Measurements from ENCODE around the gene NAB2.

Gene NAB2

GRCh38 chr12:57094208-57095160, 5.6 kb downstream of the NAB2 start:
- DNase-seq = no peak

- DNase-seq = no peak
These were observed 6.5 kb downstream of the NAB2 start for GRCh38 chr12:57095440-57095839.

DNA sequence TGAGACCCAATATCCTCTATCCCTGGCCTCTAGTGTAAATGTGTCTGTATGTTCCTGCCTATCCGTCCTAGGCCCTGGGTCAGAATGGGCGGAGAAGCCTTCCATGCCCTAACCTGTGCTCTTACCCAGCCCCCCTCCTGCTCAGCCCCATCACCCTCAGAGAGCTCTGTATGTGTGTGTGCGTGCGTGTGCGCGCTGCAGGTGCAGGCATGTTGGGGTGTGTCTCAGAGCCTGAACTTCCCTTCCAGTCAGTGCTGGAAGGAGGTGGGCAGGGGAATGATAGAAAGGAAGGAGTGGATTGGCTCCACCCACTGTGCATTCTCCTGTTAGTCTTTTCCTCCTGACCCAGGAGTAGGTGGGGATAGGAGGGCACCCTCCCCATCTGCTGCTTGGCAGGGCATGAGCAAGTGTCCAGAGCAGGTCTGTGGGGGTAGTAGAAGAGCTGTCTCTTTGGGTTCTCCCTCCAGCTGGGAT, 7.2 kb downstream of the NAB2 start:
- DNase-seq = no peak

DNA sequence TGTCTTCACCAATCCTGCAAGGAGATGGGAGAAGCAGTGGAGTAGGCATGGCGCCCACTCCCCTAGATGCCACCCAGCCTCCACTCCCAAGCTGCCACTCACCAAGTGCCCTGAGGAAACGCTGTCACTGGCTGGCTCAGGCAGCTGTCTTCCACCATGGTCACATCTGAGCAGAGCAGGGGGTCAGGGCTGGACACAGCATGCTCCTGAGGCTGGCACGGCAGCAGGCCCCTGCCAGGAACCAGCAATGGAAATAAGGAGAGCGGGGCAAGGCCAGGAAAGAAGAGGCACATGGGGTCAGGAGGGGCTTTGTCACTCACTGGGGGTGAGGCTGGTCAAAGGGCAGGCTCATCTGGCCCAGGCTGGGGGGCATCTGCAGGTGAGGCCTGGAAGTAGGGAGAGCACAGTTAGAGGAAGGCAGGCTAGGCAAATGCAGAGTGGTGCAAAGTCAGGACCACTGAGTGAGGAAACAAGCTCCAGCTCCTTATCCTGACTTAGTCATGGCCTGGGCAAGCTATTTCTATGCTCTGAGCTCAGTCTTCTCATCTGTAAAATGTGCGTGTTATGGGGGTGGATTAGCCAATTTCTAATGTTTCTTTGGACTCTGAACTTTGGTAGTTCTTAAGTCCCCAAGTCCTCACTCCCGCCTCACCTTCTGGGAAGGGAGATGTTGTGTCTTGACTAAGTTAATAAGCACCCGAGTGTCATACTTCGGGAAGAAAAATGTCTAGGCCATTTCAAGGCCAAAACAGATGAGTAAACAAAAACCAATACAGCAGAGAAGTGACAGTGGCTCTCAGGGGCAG, 8.0 kb downstream of the NAB2 start:
- DNase-seq = no peak

DNA sequence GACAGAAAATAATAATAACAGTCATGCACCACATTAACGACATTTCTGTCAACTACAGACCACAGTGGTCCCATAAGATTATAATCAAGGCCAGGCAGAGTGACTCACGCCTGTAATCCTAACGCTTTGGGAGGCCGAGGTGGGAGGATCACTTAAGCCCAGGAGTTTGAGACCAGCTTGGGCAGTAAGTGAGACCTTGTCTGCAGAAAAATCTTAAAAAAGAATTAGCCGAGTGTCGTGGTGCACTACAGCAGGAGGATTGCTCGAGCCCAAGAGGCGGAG, 8.6 kb downstream of the NAB2 start:
- no peak for DNase-seq

GRCh38 chr12:57098546-57098945, 9.6 kb downstream of the NAB2 start:
- DNase-seq = no peak

DNA sequence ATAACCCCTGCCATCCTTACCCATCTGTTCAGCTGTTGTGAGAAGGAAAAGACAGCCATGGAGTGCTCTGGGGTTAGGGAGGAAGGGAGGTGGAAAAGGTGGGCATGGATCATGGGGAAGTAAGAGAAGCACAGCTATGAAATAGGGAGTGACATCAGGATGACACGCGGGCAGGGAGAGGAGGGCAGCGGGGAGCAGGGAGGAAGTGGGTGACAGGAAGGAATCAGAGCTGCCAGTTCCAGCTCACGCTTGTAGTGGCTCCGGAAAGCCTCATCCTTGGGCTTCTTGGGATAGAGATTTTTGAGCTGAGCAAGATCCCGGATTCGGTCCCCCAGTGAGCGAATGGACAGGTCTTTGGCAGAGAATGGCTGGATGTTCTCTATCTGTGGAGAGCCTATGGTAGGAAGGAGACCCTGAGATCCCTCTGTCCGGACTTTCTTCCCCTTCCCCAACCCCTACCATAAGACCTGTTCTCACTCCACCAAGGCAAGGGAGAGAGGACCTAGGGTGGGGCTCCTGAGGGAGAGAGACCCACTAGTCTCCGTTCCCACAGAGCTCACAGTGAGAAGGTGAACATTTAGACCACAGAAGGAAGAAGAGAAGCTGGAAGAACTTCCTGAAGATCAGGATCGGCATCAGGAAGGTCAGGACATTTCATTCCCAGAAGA, 10.3 kb downstream of the NAB2 start:
- DNase-seq = no peak

DNA sequence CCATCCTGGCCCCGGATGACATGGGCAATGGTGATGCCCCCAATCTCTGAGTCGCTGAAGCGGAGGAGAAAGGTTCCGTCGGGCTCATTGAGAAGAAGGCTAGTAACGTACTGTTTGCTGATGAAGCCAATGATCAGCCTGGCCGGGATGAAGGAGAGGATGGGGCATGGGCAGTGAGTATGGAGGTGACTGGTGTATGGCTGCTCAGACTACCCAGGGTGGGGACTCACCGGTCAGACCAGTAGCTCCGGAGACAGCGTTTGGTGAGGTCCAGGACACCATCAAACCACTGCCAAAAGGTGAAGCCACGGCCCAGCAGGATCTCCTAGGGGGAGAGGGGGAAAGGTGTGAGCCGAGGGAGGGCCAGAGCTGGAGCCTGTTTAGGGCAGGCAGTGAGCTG, 10.9 kb downstream of the NAB2 start:
- no peak for DNase-seq

DNA sequence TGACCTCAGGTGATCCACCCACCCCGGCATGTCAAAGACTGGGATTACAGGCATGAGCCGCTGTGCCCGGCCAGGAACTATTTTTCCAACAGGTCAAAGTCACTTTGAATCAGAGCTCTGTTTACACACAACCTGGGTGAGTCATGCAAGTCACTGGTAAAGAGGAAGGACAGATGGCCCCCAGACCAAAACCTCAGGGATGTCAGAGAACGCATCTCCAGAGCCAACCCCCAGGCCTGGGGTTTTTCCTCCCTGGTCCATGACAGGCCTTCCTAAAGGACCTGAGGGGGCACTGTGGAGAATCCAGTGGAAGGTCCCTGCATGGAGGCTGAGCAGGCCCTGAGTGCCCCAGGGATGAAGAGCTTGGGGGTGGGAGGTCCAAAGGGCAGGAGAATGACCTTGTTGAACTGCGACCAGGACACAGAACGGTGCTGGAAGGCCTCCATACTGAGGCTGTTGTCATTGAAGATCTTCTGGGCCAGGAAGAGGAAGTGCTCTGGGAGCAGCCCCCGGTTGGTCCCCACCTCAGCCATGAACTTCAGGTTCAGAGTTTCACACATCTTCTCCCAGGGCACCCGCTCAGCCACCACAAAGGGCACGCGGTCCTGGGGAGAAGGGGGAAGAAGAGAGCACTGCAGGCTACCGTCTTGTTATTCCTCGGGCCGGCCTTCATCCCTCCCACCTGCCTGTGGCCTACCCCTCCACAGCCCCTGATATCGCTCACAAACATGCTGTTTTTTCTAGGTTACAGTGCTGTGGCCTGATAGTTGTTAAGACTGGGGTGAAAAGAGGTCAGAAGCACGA, 13.2 kb downstream of the NAB2 start:
- DNase-seq = no peak

- DNase-seq = no peak
These were observed 14.9 kb downstream of the NAB2 start for GRCh38 chr12:57103856-57104255.

GRCh38 chr12:57104292-57104910, 15.5 kb downstream of the NAB2 start:
- no peak for DNase-seq

DNA sequence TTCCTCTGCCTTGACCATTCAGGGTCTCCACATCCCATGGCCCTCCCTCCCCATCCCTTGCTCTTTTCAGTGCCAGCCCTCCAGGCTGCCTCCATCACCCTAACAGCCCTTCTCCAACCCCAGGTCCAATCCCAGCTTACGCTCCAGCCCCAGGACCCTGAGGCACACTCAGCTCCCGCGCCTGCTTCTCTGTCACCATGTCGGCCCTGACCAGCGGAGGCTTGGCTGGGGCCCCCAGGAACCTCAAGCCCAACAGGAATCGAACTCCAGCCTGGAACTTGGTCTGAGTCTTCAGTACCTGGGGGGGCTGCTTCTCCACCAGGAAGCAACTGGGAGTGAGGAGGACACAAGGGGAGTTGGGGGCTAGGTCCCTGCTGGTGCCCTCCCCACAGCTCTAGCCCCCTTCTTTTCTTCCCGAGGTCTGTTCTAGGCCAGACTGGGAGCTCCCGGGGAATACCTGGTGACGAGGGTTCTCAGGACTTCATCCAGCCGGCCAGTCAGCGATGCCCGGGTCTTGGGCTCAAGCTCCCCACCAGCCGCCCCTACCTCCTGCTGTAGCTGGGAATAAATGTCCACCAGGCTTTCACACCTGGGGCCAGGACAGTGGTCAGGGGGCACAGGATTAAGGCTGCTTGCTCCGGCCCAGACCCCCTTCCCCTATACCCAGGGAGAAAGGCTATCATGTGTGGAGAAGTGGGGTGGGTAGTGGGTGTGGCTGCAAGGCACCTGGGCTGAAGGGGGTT, 16.3 kb downstream of the NAB2 start:
- DNase-seq = no peak

DNA sequence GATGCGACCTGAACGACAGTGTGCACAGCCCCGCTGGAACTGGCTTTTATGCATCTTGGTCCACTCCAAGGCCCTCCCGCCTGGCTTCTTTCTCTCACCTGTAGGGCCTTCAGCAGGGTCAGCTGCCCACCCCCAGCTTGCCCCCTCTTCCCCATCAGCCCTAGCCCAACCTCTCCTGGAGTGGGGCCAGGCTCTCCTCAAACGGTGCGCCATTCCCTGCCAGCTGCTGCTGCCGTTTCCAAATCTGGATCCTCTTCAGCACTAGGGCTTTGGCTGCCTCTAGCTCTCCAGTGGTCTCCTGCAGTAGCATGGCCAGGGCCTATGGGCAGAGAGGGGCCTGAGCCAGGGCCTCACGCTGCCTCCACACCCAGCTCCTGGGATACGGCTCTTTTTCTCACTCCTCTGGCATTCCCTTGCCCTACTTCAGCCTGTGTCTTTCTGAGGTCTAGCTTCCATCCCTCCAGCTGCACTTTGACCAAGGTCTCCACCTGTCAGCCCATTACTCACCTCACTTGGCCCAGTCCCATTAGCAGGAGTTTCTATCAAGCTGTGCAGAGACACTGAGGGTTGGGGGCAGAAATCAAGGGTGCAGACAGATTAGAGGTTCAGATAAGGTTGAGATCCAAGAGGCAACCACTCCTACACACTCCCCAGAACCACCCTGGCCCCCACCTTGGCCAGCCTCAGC, 17.3 kb downstream of the NAB2 start:
- no peak for DNase-seq

DNA sequence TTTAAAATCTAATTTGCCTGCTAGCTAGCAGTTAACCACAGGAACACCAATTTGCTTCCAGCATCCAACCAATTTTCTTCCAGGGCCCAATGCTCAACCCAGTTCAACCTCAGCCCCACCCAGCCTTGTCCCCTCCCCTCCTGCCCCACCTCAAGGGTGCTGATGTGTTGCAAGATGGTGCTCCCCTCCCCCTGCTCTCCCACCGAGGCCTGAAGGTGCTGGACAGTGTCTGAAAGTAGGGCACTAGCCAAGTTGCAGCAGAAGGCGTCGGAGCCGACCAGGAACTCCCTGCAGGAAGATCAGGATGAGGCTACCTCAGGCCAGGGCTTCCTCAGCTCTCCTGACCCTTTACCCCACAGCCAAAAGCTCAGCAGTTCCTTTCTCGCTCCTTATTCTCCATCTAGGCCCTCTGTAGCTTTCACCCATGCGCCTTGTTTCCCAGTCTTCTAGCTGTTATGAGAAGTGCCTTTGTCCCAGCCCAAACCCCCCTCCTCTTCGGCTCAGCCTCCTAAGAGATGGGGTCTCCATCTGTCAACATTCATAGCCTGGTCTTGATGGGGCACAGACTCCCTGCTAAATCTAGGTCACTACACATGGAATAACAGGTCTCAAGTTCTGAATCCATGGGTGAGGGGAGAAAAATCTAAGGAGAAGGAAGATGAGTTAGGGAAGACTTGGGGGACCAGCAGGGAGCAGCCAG, 18.7 kb downstream of the NAB2 start:
- DNase-seq = no peak

DNA sequence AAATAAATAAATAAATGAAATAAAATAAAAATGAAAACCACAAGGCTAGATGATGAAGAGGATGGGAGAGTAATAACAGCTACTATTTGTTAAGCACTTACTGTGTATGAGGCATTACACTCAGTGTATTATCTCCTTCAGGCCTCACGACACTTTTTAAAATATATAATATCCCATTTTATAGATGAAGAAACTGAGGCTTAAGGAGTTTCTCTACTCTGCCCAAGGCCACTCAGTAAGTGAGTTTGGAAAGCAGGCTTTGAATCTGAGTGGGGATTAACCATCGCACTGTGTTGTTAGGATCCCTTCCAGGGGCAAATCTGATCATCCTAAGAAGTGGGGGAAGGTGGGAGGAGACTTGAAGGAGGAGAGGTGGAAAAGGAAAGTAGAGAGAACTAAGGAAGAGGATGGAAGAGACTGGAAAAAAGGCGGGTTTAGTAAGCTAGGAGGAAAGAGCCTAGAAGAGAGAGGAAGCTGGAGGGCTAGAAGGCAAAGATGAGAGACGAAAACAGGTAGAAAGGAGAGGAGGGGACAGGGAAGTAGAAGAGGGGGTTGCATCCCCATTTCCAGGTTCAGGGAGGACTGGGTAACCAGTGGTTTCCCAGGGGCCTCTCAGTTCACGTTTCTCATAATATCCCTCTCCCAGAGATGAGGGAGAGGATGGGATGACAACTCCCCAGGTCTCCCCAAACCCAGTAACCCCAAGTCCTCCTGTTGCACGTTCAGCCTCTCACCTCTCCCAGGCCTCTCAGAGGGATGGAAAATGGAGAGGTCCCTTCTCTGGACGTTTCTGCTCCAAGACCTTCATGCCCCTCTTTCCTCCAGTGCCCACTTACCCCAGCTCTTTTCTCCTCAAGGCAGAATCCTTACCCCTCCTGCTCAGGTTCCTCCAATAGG, 20.5 kb downstream of the NAB2 start:
- no peak for DNase-seq

DNA sequence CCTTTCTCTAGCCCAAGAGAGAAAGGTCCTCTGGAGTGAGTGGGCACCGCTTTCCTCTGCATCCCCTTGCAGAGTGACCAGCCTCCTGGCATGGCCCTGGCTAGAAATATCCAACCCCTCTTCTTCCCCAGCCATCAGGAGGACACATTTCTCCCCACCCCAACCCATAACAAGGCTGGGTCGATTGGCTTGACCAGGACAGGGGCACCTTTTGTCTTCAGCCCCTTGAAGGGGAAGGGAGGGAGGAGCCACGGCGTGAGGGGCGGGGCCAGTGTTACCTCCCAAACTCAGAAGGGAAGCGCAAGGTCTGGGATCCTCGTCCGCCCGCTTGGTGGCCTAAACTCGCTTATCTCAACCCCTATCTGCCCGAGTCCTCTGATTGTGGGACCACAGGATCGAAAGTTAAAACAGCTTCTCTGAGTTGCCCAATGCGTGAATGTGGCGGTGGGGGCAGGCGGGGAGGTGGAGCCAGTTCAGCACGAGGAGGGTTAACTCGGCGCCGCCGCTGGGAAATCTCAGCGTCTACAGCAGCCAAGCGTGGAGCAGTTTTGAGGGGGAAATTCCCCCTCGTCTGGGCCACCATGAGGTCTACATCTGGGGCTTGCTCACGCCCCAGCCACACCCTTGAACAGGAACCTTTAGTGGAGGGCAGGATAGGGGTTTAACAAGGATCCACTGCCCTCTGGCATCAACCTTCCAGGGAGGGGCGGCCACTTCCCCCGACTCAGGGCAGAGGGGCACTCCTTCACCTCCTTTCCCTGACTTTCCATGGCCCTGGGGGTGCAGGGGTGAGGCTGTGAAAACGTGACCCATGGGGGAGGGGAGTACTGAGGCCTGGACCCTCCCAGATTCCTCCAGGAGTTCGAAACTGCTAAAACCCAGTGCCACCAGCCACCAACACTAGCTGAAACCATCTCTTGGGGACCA, 21.5 kb downstream of the NAB2 start:
- peak; percentile 73 for DNase-seq

- DNase-seq = peak; percentile 71
These were observed 22.3 kb downstream of the NAB2 start, which contains the start of gene STAT6 for GRCh38 chr12:57111031-57111734. STAT6 (minus strand) TSS chr12:57111362; CDS start chr12:57108278, 3,084 bp downstream.

Data from T1000 (cell line).